Neural cell (in vitro differentiated cells): ENCODE data around the gene COL4A2.

Source experiments
- CTCF ChIP-seq: fragments of 450-650 bp; IDR thresholded peaks from 2 replicates; pipeline ENCODE4 v1.5.1; 2014; ENCODE audit warnings: antibody characterized with exemption, mild to moderate bottlenecking, moderate library complexity; ENCODE audit not compliant: poor library complexity, severe bottlenecking
- SMC3 ChIP-seq: fragments of 450-650 bp; conservative IDR thresholded peaks from 2 replicates; pipeline ENCODE4 v1.6.1; 2014; ENCODE audit warnings: antibody characterized with exemption, mild to moderate bottlenecking, moderate library complexity; ENCODE audit not compliant: poor library complexity
- TAF1 ChIP-seq: IDR thresholded peaks from 2 replicates; pipeline ENCODE4 v1.6.1; 2012; ENCODE audit warnings: low read depth

GRCh38 chr13:110368408-110368807, 61.3 kb downstream of the COL4A2 start:
- TF ChIP-seq CTCF (no peak), SMC3 (no peak), TAF1 (no peak)
